Smooth muscle cell (in vitro differentiated cells): Measurements from ENCODE around the gene MICAL2. TPM values are rescaled to one million over a fixed set of nuclear protein-coding genes. Genes with fewer than 3 reads are reported as not detected.
"Not testable (repeated sequence)": the region's sequence is repeated elsewhere in the genome, so short reads cannot be mapped to it uniquely, and the experiment has no call there.

Experiments
- DNase-seq: peaks from one replicate; lab custom pipeline; 2025; ENCODE audit not compliant: unreplicated experiment; lab: John Stamatoyannopoulos, UW
- H2AFZ ChIP-seq: fragments of 200-600 bp; sonication (generic); 2 replicates; pipeline ENCODE4 v1.6.0; 2016; ENCODE audit warnings: antibody characterized with exemption, low read depth, mild to moderate bottlenecking
- H3F3A ChIP-seq: fragments of 200-600 bp; sonication (generic); 2 replicates; pipeline ENCODE4 v1.6.0; 2017; ENCODE audit warnings: antibody characterized with exemption, low read depth
- H3K27ac ChIP-seq: fragments of 200-600 bp; sonication (generic); 2 replicates; pipeline ENCODE4 v1.5.1; 2016; ENCODE audit warnings: low read depth, mild to moderate bottlenecking
- H3K27me3 ChIP-seq: fragments of 200-600 bp; sonication (generic); 2 replicates; pipeline ENCODE4 v1.6.1; 2016; ENCODE audit warnings: low read depth, mild to moderate bottlenecking
- H3K36me3 ChIP-seq: fragments of 200-600 bp; sonication (generic); 2 replicates; pipeline ENCODE4 v1.5.1; 2016; ENCODE audit warnings: low read depth
- H3K4me1 ChIP-seq: fragments of 200-600 bp; sonication (generic); 2 replicates; pipeline ENCODE4 v1.5.1; 2016; ENCODE audit warnings: low read depth
- H3K4me2 ChIP-seq: fragments of 200-600 bp; sonication (generic); 2 replicates; pipeline ENCODE4 v1.6.0; 2016; ENCODE audit warnings: mild to moderate bottlenecking
- H3K4me3 ChIP-seq: fragments of 200-600 bp; sonication (generic); 2 replicates; pipeline ENCODE4 v1.5.1; 2016; ENCODE audit warnings: mild to moderate bottlenecking
- H3K79me2 ChIP-seq: fragments of 200-600 bp; sonication (generic); 2 replicates; pipeline ENCODE4 v1.6.0; 2016; ENCODE audit warnings: low read depth, mild to moderate bottlenecking
- H3K9ac ChIP-seq: fragments of 200-600 bp; sonication (generic); 2 replicates; pipeline ENCODE4 v1.6.0; 2016; ENCODE audit warnings: low read depth
- H3K9me3 ChIP-seq: fragments of 200-600 bp; sonication (generic); replicated peaks from 2 replicates; pipeline ENCODE4 v1.5.1; 2016; ENCODE audit warnings: low read depth
- H4K20me1 ChIP-seq: fragments of 200-600 bp; sonication (generic); 2 replicates; pipeline ENCODE4 v1.6.0; 2016; ENCODE audit warnings: low read depth
- CTCF ChIP-seq: fragments of 200-600 bp; sonication (generic); IDR thresholded peaks from 2 replicates; pipeline ENCODE4 v1.5.1; 2017; ENCODE audit warnings: borderline replicate concordance, mild to moderate bottlenecking, antibody characterized with exemption; ENCODE audit not compliant: insufficient read depth, poor library complexity, severe bottlenecking
- WGBS: methylation state at CpG from one replicate; pipeline ENCODE4 v1.1.7; 2016; ENCODE audit warnings: low lambda C conversion rate; 5-methylcytosine and 5-hydroxymethylcytosine counted together
- polyA plus RNA-seq: library from polyadenylated mRNA; unstranded; fragments of >200 nt; fragmentation: Nextera tagmentation; extraction: Ambion mirVana; gene quantifications from 2 replicates; pipeline ENCODE4 v1.2.1, GENCODE V29; 2016
- total RNA-seq: library from RNA; depleted of rRNA; stranded (reverse); fragments of >200 nt; gene quantifications from 2 replicates; pipeline ENCODE4 v1.2.3, GENCODE V29; 2014

MICAL2 gene
- total and polyA plus RNA-seq, 2 experiments from 2014 or later, result 161 to 287 TPM

GRCh38 chr11:12143461-12144258, 33.3 kb downstream of the MICAL2 start:
- H3K27ac ChIP-seq, result peak overlapping the region; percentile 97
- H3K4me1 ChIP-seq, result peaks cover 31% of the 10 kb centered on the region
- H3K4me2 ChIP-seq, result peak overlapping the region; percentile 75
- no peaks in the 10 kb centered on the region for H3K36me3 ChIP-seq
- peaks cover 64% of the 10 kb centered on the region for H3K79me2 ChIP-seq
- TF ChIP-seq CTCF, result no peak
- H2AFZ ChIP-seq, result no peak overlapping the region
- no peak for DNase-seq
- H3K9ac ChIP-seq, result peak overlapping the region; percentile 37
- H4K20me1 ChIP-seq, result no peaks in the 10 kb centered on the region
- H3K9me3 ChIP-seq, result no peaks in the 10 kb centered on the region
- peaks cover 49% of the 10 kb centered on the region for H3F3A ChIP-seq
- H3K27me3 ChIP-seq, result no peaks in the 10 kb centered on the region
- WGBS, result 59% methylated on average over 7 of the region's 7 CpGs
- H3K4me3 ChIP-seq, result no peak overlapping the region

- Histone ChIP-seq H3K4me2 (peak overlapping the region; percentile 75), H3K36me3 (no peaks in the 10 kb centered on the region), H3F3A (peaks cover 53% of the 10 kb centered on the region), H3K9me3 (no peaks in the 10 kb centered on the region), H3K27ac (peak overlapping the region; percentile 97), H3K4me1 (peaks cover 23% of the 10 kb centered on the region), H3K79me2 (peaks cover 66% of the 10 kb centered on the region), H2AFZ (no peak overlapping the region), H3K9ac (peak overlapping the region; percentile 37), H3K27me3 (no peaks in the 10 kb centered on the region), H3K4me3 (no peak overlapping the region), H4K20me1 (no peaks in the 10 kb centered on the region)
- no peak for DNase-seq
- TF ChIP-seq CTCF, result no peak
- 58% methylated on average over 11 of the region's 11 CpGs for WGBS
These were observed 34.2 kb downstream of the MICAL2 start for GRCh38 chr11:12144330-12145174.

- H3K27ac ChIP-seq, H2AFZ ChIP-seq, H3K9ac ChIP-seq, DNase-seq, H3K27me3 ChIP-seq, H4K20me1 ChIP-seq, H3K9me3 ChIP-seq, H3K4me2 ChIP-seq, H3K36me3 ChIP-seq, H3K4me3 ChIP-seq: not testable (repeated sequence)
- H3K79me2 ChIP-seq, result peaks cover 45% of the 10 kb centered on the region
- 96% methylated on average over 2 of the region's 3 CpGs for WGBS
- peaks cover 27% of the 10 kb centered on the region for H3K4me1 ChIP-seq
- H3F3A ChIP-seq, result peaks cover 65% of the 10 kb centered on the region
These were observed 36.3 kb downstream of the MICAL2 start for GRCh38 chr11:12146678-12147077.

GRCh38 chr11:12147827-12148226, 37.4 kb downstream of the MICAL2 start:
- Histone ChIP-seq H2AFZ (no peak overlapping the region), H3K79me2 (peaks cover 44% of the 10 kb centered on the region), H3K9me3 (no peaks in the 10 kb centered on the region), H3K4me3 (no peak overlapping the region), H3K27me3 (no peaks in the 10 kb centered on the region), H3K4me2 (no peak overlapping the region), H3F3A (peaks cover 61% of the 10 kb centered on the region), H3K27ac (peak overlapping the region; percentile 97), H3K4me1 (peaks cover 27% of the 10 kb centered on the region), H3K36me3 (no peaks in the 10 kb centered on the region), H4K20me1 (no peaks in the 10 kb centered on the region), H3K9ac (no peak overlapping the region)
- WGBS, result 76% methylated on average over 5 of the region's 5 CpGs
- TF ChIP-seq CTCF, result no peak
- no peak for DNase-seq
